GM19240 (cell line): ENCODE measurements around the gene ZFP92.

Experiments
- DNase-seq: peaks from one replicate; pipeline ENCODE4 v3.0.0; 2011; ENCODE audit warnings: low spot score; ENCODE audit not compliant: insufficient read length

The ZFP92 gene

DNA sequence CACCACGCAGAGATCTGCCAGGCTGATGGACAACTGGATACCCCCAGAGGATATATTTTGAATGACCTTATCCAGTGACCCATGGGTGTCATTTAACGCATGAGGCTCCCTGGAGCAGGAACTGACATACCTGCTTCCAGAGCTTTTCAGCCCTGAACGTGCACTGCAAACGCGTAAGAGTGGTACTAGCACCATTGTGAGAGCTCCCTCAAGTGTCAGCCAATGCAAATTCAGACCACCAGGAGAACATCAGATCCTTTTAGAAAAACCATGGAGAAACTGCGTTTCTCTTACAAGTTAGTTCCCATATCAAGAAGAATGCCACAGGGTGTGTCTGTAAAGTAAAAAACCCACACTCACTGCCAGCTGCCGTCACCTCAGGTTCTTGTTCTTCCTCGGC, 27.3 kb downstream of the ZFP92 start:
- DNase-seq = no peak

DNA sequence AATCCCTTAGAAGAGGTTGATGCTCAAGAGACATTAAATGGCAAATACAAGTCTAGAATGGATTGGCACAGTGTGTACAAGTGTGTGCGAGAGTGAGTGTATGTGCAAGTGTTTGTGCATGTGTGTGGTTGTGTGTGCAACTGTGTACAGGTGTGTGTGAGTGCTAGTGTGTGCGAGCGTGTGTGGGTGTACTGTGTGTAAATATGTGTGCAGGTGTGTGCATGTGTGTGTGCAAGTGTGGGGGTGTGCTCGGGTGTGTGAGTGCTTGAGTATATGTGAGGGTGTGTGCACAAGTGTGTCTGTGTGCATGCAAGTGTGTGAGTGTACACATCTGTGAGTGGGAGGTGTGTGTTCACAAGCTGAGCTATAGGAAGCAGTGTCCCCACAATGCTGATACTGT, 28.7 kb downstream of the ZFP92 start:
- DNase-seq = no peak

DNA sequence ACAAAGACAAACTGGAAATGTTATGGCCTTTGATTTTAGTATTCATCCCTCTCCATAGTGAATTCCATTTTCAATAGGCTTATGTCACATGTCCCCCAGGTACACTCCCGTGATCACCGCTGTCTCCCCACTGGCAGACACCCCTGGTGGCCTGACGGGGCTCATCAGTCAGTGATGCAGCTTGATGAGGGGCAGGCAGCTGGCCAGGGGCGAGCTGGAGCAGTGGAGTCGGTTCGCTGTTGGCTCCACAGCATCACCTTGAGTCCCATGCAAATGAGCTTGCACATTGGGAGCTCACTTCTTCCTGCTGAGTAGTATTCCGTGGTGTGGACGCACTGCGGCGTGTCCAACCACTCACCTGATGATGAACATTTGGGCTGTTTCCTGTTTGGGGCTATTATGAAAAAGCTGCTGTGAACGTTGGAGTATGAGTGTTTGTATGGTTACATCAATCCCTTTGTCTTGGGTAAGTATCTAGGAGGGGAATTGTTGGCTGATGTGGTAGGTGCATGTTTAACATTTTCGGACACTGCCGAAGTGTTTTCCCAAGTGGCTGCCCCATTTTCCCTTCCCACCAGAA, 29.4 kb downstream of the ZFP92 start:
- no peak for DNase-seq

DNA sequence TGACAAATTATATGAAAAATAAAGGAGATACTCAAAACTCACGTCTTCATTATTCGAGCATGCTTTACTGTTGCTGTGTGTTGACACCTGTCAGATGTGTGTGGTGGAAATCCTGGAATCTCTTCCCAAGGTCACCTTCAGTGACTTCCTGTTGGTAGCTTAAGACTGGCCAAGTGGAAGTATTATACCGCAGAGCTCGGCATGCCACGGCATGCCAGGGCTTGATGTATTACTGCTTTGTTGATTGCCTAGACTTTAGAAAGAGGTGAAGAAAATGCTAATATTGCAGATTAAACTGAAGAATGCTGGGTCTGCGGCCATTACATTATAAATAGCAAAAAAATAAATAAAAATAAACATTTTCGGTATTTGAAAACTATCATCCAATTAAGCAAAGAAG, 30.0 kb downstream of the ZFP92 start:
- no peak for DNase-seq

DNA sequence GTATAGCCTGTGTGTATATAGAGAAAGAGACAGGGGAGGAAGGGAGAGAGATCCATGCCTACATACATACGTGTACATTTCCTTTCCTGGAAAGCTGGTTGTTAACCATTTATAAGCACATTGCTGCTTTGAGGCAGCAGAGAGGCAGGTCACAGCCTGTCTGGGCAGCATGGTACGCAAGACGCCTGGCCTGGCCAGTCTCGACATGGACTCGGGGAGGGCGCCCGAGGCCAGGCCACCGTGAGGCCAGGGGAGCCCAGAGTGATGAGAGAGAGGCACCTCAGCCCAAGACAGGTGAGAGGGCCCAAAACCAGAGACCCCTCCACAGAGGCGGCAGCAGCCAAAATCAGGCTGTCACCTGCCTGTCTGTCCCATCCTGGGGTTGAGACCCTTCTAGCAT, 30.7 kb downstream of the ZFP92 start:
- no peak for DNase-seq

DNA sequence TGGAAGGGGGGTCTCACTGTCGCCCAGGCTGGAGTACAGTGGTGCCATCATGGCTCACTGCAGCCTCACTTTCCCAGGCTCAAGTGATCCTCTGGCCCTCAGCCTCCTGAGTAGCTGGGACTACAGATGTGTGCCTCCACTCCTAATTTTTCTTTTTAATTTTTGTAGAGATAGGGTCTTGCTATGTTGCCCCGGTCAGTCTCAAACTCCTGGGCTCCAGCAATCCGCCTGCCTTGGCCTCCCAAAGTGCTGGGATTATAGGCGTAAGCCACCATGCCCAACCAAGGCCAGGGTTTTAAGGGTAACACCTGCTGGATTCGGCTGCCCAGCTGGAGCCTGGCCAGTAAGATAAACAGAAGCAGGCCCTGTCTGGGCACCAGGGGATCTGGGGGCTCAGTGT, 31.2 kb downstream of the ZFP92 start:
- no peak for DNase-seq

DNA sequence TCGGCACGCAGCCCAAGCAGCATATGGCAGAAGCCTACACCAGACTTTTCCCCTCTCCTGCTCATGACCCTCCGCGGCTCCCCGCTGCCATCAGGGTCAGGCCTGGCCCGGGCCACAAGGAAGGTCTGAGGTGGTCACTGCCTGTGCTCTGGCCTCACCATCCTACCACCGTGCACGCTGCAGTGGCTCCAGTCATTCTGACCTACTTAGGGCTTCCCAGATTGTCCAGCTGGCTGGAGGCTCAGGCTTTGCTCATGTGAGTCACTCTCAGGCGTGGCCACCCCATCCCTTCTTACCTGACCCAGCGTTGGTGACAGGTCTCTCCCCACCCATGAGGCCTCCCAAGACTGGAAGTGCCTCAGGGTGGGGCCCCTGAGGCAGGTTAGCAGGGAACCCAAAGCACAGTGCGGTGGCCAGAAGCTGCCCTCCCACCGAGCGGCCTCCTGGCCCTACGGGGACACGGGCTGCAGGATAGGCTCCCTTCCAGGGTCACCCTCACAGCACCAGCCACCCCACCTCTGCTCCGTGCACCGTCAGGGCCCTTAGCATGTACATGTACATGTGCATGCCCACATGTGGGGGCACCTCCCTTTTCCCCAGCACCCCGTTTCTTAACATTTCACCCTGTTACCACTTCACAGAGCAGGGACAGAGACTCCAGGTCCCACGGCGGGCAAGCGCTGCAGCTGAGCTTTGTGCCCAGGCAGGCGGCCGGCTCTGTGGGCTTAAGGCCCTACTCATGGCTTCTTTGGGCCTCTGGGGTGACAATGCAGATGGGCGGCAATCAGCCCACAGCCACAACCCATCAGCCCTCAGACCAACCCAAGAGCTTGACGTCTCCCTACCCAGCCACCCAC, 32.4 kb downstream of the ZFP92 start:
- DNase-seq = no peak

DNA sequence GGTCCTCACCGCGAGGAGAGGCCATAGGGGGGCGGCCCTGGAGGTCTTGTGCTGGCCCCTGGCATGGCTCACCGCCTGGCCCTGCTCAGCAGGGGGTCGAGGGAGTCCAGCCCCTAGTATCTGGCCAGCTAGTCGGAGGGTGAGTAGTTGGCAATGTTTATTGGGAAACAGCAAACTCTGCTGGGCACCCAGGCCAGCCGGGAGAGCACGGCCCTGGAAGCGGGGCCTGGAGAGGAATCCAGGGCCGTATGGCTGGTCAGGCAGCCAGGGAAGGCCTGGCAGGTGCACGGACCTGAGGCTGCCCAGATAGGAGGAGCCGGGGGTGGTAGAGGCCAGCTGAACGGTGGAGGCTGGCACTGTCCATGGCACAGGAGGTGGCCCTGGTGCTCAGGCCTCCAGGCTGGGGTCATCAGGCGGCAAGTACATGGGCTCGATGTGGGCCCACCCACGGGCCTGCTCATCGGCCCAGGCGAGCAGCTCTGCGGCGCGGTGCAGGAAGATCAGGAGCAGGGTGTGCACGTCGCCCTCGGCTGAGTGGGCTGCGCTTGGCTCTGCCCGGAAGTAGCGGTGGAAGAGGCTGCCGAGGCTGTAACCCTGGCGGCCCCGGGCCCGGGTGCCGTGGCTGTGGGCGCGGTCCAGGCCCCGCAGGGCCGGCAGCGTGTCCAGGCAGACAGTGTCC, 33.2 kb downstream of the ZFP92 start:
- DNase-seq = no peak

DNA sequence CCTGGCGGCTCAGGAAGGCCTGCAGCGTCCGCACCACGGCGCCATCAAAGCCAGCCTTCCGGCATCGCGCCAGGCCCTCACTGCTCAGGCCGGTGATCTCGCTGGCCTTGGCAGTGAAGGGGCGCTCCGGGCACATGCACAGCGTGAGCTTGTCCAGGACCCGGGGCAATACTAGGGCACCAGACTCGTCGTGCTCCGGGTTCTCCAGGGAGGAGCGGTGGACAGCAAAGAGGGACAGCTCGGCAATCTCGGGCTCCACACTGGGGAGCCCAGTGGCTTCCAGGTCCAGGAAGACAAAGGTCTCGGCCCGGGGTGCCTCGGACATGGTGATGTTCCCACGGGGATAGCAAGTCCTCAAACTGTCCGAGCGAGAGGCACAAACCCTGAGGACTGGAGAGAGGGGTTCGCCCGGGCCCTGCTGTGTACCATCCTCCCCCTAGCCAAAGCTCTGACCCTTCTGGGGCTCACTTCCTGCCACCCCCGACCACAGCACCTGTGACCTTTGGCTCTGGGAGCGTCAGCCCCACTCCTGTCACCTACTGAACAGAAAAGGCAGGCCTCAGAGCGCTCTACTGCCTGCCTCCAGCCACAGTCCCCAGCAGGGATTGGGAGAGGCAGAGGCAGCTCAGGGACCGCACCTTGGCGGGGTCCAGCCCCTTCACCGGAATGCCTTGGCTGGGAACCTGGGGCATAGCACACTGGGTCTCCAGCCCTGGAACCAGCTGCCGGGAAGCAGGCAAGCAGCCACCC, 34.0 kb downstream of the ZFP92 start:
- no peak for DNase-seq

DNA sequence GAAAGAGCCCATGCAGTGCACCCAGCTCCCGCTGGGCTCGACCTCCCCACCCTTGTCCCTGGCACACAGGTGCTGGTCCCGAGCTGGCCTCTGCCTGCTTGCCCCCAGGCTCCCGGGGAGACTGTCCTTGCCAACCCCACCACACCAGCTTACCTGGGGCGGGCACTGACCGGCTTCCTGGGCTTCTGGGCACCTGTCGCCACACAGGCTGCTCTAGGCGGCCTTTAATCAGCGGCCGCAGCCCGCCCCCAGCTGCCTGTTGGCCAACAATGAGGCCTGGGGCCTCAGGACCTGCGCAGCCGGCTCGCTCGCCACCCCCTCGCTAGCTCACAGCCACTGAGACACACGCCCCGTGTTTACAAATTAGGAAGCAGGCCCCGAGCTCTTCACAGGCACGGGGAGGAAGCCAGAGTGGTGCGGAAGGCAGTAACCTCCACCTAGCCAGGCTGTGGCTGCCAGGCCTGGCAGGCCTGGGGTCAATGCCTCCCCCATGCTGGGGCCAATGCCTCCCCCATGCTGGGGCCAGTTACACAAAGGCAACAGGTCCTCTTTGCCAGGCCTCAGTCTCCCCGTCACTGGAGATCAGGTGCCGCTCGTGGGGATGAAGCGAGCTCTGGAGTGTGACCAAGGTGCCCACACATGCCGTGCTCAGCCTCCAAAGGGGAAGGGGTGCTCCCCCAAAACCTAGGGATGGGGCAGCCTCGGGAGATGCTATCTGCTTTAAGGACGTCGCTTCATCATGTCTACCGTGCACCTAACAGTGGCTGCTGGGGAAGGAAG, 34.8 kb downstream of the ZFP92 start, which contains the start of gene TREX2:
Gene TREX2 (minus strand): TSS at position 201 of the 780 bp plus-strand sequence. CDS start 626 bp downstream, outside the sequence.
- DNase-seq = no peak

DNA sequence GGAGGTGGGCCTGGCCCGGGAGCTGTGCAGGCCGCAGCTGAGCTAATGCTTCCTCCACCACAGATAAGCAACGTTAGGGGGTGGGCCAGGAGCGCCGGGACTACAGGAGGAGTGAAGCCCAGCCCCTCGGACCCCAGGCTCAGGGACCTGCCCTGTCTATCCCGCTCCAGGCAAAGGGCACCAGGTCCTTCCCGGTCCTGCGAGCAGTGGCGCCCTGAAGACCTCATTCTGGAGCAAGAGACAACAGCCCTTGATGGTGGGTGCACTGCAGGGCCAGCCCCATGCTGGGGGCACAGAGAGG, 35.3 kb downstream of the ZFP92 start:
- DNase-seq = no peak

DNA sequence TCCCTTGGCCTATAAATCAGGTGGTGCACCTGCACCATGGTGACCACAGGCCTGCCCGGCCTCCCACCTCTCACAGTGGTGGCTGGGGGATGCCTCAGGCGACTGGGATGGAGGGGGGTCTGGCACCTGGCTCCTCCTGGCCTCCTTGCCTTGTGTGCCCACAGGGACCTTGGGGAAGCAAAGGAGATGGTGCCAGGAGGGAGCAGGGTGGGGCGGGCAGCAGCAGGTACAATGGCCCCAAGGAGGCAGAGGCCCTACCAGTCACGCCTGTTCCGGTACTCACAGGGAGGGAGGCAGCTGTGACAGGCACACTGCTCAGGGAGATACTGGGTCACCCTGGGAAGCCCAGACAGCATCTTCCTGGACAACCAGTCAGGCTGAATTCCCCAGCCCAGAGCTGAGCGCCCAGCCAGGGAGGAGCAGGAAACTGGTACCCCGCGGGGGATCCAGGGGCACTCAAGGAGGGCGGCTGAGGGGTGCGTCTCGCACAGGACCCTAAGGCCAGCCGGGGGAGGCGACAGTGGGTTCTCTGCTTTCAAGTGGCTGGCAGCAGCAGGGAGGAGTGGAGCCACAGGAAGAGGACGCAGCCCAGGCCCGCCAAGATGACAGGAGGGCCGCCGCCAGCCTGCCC, 35.8 kb downstream of the ZFP92 start:
- DNase-seq = no peak

DNA sequence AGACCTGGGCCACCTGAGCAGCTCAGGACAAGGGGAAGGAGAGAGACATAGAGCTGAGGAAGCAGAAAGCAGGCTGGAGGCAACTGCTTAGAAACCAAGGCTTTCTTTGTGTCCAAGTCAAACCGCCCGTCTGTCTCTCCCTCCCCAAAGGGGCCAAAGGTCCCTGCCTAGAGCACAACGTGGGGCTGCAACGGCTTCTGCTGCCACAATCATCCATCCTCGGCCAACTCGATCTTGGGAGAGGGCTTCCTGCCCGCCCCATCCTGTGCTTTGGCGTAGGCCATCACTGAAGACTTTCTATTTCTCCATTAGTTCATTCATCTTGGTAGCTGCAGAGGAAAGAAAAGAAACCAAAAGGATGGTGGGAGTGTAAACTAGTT, 36.3 kb downstream of the ZFP92 start:
- DNase-seq = no peak

DNA sequence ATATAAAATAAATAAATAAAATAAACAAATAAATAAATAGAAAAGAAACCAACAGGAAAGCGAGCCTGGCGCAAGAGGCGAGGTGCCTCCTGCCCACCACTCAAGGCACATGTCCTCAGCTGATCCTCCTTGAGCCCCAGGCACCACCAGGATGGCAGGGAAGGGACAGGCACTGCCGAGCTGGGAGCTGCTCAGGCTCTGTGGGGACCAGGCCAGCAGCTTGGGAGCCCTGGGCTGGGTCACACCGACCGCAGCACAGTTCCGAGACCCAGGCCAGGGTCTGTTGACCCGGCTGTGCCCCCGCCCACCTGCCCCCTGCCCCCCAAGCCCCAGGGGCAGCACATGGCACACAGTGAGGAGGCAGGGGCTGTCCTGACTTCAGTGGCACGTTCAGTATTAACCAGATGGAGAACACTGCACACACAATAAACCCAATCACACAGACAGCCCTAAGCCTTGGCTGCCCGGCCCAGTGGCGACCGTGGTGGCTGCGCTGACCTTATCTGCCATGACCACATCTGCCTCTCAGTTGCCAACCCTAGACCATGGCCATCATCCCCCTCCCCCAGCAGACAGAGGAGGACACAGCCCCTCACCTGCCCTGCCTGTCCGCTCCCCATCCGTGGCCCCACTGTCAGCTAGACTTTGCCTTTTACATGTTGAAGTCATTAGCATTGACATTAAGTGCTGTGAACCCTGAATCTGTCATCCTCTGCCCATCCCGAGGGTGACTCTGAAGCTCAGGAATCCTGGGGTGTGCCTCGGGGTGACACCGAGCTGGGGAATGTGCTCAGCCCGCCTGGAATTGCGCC, 37.5 kb downstream of the ZFP92 start:
- no peak for DNase-seq

DNA sequence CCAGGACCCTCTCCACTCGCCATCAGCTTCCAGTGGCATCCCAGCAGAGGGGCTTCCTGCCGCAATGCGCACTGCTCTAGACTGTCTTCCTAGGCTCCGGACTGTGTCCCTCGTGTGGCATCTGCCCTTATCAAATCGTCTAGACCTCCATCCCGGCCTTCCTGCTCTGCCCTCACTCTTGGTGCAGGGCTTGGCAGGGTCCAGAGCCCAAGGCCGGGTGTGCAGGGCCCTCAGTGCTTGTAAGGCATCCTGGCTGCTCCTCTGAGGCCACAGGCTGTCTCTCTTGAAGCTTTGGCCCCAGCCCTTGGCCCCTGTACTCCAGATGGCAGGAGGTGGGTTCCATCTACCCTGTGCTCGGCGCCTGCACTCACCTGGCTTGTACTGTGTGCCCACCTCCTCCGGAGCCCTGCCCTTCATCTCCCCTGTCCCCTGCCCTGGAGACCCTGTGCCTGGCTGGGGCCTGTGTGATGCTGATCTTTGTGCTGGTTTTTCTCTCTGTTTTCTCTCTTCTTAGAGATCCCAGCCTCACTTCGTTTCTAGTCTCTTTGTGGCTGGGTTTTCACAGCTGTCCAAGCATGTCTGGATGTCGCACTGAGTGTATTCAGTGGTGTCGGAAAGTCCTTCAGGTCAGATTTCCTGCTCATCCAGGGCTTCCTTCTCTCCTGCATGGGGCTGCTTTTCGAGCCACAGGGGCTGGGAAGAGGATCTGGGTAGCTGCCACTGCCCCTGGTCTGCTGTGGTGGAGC, 38.3 kb downstream of the ZFP92 start:
- DNase-seq = no peak

DNA sequence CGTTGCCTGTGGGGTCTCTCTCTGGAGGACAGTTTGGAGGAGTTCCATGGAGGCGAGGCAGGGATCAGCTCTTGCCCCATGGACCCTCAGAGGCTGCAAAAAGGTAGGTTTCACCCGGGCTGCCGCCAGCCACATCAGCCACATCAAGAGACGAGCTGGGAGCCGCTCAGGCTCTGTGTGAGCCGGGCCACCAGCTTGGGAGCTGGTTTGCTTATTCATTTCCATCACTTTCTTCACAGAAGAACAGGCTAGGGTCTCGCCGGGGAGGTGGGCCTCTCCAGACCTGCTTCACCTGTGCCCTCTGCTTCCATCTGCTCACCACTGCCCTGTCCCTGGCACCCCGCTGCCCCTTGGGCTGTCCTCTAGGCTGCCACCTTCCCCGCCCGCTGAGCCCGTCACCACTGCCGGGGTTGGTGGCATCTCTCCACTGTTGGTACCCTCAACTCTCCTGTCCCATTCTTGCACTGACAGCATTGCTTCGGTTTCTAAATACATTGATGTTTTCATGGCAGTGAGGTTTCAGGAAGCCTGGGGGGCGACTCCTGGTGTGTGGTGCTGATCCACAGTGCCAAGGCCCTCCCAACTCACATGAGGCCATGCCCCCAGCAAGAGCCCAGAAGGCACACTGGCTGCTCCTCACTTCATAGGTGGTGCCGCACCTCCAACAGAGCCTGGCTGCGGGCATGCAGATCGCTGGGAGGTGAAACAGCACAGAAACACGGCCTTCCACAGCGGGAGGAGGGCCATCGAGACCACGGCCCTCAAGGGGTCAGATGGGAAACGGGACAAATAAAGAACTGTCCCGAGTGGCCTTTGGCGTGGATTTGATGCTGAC, 39.1 kb downstream of the ZFP92 start:
- no peak for DNase-seq

DNA sequence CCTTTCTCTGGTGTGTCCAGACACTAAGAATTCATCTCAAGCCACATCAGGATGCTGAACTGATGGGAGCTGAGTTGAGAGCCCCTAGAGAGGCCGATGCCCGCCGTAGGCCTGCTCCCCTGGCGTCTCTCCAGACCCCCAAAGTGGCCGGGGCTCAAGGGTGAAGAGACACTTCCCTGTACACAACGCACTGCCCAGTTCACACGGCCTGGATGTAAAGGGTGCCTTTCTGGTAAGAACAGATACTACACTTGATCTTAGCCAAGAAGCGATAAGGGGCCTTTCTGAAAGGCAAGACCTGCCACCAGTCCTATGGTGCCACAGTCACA, 39.6 kb downstream of the ZFP92 start:
- DNase-seq = no peak

DNA sequence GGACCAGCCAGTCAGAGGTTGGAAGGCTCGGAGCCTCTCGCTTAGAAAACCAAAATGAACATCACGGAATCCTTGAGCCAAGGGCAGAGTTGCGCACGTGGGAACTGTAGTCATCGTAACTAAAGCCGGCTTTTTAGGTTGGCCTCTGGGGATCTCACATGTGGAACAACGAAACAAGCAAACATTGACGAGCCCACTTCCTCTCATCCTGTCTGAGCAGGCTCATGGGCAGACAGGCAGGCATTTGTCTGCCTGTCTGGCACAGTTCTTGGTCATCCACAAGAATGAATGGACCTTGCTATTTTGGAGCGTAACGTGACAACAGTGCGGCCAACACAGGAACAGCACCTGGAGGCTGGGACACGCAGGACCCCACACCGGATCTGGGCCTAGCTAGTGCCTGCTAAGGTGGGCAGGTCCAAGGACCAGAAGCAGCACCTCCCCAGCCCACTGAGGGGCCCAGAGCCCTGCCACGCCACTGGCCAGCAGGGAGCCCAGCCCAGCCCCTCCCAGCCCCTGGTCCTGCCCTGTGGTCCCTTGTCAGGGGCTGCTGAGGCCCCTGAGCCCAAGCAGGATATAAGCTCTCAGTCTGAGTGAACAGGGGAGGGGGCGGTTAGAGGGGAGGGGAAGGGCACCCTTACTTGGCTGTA, 43.8 kb downstream of the ZFP92 start:
- no peak for DNase-seq
